GM23338 (cell line): ENCODE measurements around the gene PRDM5. TPM values are rescaled to one million over a fixed set of nuclear protein-coding genes. Genes with fewer than 3 reads are reported as not detected.

Experiments used
- ATAC-seq: fragments of 200-7000 bp; cut with Tn5 transposase; 3 replicates; pipeline ENCODE4 v1.9.1; 2020
- DNase-seq: peaks from one replicate; pipeline ENCODE4 v3.0.0-alpha.2; 2015; ENCODE audit warnings: low spot score
- H2AFZ ChIP-seq: fragments of 200-600 bp; sonication (generic); 2 replicates; pipeline ENCODE4 v1.8.0; 2016; ENCODE audit warnings: antibody characterized with exemption, mild to moderate bottlenecking, moderate library complexity
- H3F3A ChIP-seq: fragments of 200-600 bp; sonication (generic); replicated peaks from 2 replicates; pipeline ENCODE4 v1.8.0; 2017; ENCODE audit warnings: antibody characterized with exemption, mixed run types, low read depth
- H3K27ac ChIP-seq: fragments of 200-600 bp; sonication (generic); 2 replicates; pipeline ENCODE4 v1.6.1; 2016; ENCODE audit warnings: low read depth
- H3K27me3 ChIP-seq: fragments of 200-600 bp; sonication (generic); 2 replicates; pipeline ENCODE4 v1.8.0; 2016; ENCODE audit warnings: mild to moderate bottlenecking, mixed run types, moderate library complexity; ENCODE audit not compliant: insufficient read depth
- H3K36me3 ChIP-seq: fragments of 200-600 bp; sonication (generic); 2 replicates; pipeline ENCODE4 v1.8.0; 2016; ENCODE audit warnings: mild to moderate bottlenecking; ENCODE audit not compliant: insufficient read depth
- H3K4me1 ChIP-seq: fragments of 200-600 bp; sonication (generic); 2 replicates; pipeline ENCODE4 v1.8.0; 2016; ENCODE audit warnings: mild to moderate bottlenecking, moderate library complexity; ENCODE audit not compliant: insufficient read depth
- H3K4me2 ChIP-seq: fragments of 200-600 bp; sonication (generic); 2 replicates; pipeline ENCODE4 v1.7.1; 2017; ENCODE audit warnings: mixed run types
- H3K4me3 ChIP-seq: fragments of 200-600 bp; sonication (generic); 2 replicates; pipeline ENCODE4 v1.6.1; 2016; ENCODE audit warnings: mixed run types
- H3K79me2 ChIP-seq: fragments of 200-600 bp; sonication (generic); replicated peaks from 2 replicates; pipeline ENCODE4 v1.8.0; 2017; ENCODE audit warnings: mild to moderate bottlenecking; ENCODE audit not compliant: insufficient read depth
- H3K9me2 ChIP-seq: fragments of 200-600 bp; sonication (generic); 2 replicates; pipeline ENCODE4 v1.8.0; 2017; ENCODE audit not compliant: insufficient read depth
- H4K20me1 ChIP-seq: fragments of 200-600 bp; sonication (generic); replicated peaks from 2 replicates; pipeline ENCODE4 v1.8.0; 2017; ENCODE audit warnings: mild to moderate bottlenecking; ENCODE audit not compliant: insufficient read depth
- H3K27ac Mint-ChIP-seq: 2 replicates; pipeline ENCODE4 v1.8.0; 2020; ENCODE audit warnings: inconsistent platforms, mild to moderate bottlenecking, moderate library complexity, mixed read lengths
- H3K27me3 Mint-ChIP-seq: 3 replicates; pipeline ENCODE4 v1.8.0; 2022; ENCODE audit warnings: low read depth, mild to moderate bottlenecking, moderate library complexity, mixed read lengths, inconsistent platforms; ENCODE audit not compliant: insufficient read depth, poor library complexity
- H3K36me3 Mint-ChIP-seq: 3 replicates; pipeline ENCODE4 v1.8.0; 2021; ENCODE audit warnings: low read depth, mild to moderate bottlenecking, inconsistent platforms, moderate library complexity, mixed read lengths
- H3K4me1 Mint-ChIP-seq: 3 replicates; pipeline ENCODE4 v1.8.0; 2020; ENCODE audit warnings: mild to moderate bottlenecking, inconsistent platforms, mixed read lengths
- H3K4me3 Mint-ChIP-seq: 3 replicates; pipeline ENCODE4 v1.8.0; 2021; ENCODE audit warnings: moderate library complexity, mild to moderate bottlenecking, inconsistent platforms, mixed read lengths
- H3K9me3 Mint-ChIP-seq: 3 replicates; pipeline ENCODE4 v1.8.0; 2020; ENCODE audit warnings: moderate library complexity, mild to moderate bottlenecking, inconsistent platforms, mixed read lengths
- CREB1 ChIP-seq: fragments of 250-450 bp; sonication (Bioruptor Pico); IDR thresholded peaks from 2 replicates; pipeline ENCODE4 v1.5.0; 2020; ENCODE audit warnings: low read depth, mild to moderate bottlenecking, moderate library complexity
- EZH2 ChIP-seq: fragments of 200-600 bp; sonication (generic); IDR thresholded peaks from one replicate; pipeline ENCODE4 v1.8.0; 2017; ENCODE audit warnings: antibody characterized with exemption, mild to moderate bottlenecking, low read depth; ENCODE audit not compliant: unreplicated experiment
- EZH2phosphoT487 ChIP-seq: fragments of 200-600 bp; sonication (generic); IDR thresholded peaks from one replicate; pipeline ENCODE4 v1.8.1; 2018; ENCODE audit warnings: antibody characterized with exemption; ENCODE audit not compliant: unreplicated experiment
- JUNB ChIP-seq: IDR thresholded peaks from one replicate; pipeline ENCODE4 v1.6.1; 2016; ENCODE audit warnings: antibody characterized with exemption; ENCODE audit not compliant: unreplicated experiment
- NANOG ChIP-seq: IDR thresholded peaks from 2 replicates; pipeline ENCODE4 v1.6.1; 2016; ENCODE audit warnings: antibody characterized with exemption, borderline replicate concordance
- POLR2AphosphoS5 ChIP-seq: IDR thresholded peaks from 2 replicates; pipeline ENCODE4 v1.6.1; 2016; ENCODE audit warnings: antibody characterized with exemption, low read depth
- STAT1 ChIP-seq: IDR thresholded peaks from one replicate; pipeline ENCODE4 v1.6.1; 2016; ENCODE audit warnings: antibody characterized with exemption; ENCODE audit not compliant: unreplicated experiment
- ZNF114 ChIP-seq: fragments of 250-450 bp; sonication (Bioruptor Pico); IDR thresholded peaks from 2 replicates; pipeline ENCODE4 v1.5.0; 2020; ENCODE audit warnings: mild to moderate bottlenecking, moderate library complexity
- ZNF331 ChIP-seq: fragments of 250-450 bp; sonication (Bioruptor Pico); IDR thresholded peaks from 2 replicates; pipeline ENCODE4 v1.5.0; 2020; ENCODE audit warnings: low read depth, mild to moderate bottlenecking, moderate library complexity
- polyA plus RNA-seq: library from polyadenylated mRNA; unstranded; fragments of >200 nt; fragmentation: Nextera tagmentation; extraction: Ambion mirVana; gene quantifications from 2 replicates; pipeline ENCODE4 v1.2.1, GENCODE V29; 2016
- total RNA-seq: library from RNA; depleted of rRNA; stranded (reverse); fragments of >200 nt; shearing (Covaris generic); gene quantifications from 2 replicates; pipeline ENCODE4 v1.2.3, GENCODE V29; 2014
- TF ChIP-seq, protein P1 (sequence below), 2 experiments: fragments of 200-600 bp in 1 of 2; sonication (generic) in 1 of 2; conservative IDR thresholded peaks; 2 replicates each; pipeline versions ENCODE4 v1.5.1 to v1.6.1; 2016 to 2017; ENCODE audit warnings: antibody characterized with exemption in 2 of 2, low read depth in 2 of 2, mild to moderate bottlenecking in 2 of 2, moderate library complexity in 1 of 2
- TF ChIP-seq, protein P2 (sequence below): IDR thresholded peaks from one replicate; pipeline ENCODE4 v1.6.1; 2018; ENCODE audit warnings: antibody characterized with exemption; ENCODE audit not compliant: unreplicated experiment
- TF ChIP-seq, protein P3 (sequence below): fragments of 250-450 bp; sonication (Bioruptor Pico); IDR thresholded peaks from 2 replicates; pipeline ENCODE4 v1.5.0; 2020; ENCODE audit warnings: mild to moderate bottlenecking, moderate library complexity
- TF ChIP-seq, protein P4 (sequence below): IDR thresholded peaks from 2 replicates; pipeline ENCODE4 v1.6.1; 2016; ENCODE audit warnings: antibody characterized with exemption

Gene PRDM5
- total and polyA plus RNA-seq, 2 experiments from 2014 or later, result 11.2 to 40.4 TPM

DNA sequence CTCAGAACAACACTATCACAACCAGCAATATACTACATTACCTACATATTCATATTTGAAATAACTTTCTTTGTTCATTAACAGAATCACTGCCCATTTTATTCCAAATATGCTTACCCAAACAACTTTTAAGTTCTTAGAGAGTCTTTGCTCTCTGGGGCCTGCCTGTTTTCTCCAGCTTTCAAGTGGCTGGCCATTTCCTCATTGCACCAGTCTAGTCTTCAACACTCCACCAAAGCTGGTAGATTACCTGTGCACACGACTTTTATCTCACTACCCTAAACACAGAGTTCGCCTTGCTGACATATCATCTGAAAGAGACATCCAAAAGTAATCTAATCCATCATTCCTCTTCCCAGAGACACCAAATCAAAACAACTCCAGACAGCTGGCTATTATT lies 66.2 kb downstream of the PRDM5 start:
- Histone ChIP-seq H4K20me1 (no peaks in the 10 kb centered on the region), H3K4me3 (no peak overlapping the region), H3K36me3 (no peaks in the 10 kb centered on the region), H2AFZ (no peak overlapping the region), H3K27ac (no peak overlapping the region), H3K4me1 (no peaks in the 10 kb centered on the region), H3K9me2 (no peaks in the 10 kb centered on the region), H3K79me2 (peaks cover 18% of the 10 kb centered on the region; the same call in 1 of the 2 replicates), H3K27me3 (no peaks in the 10 kb centered on the region), H3F3A (no peaks in the 10 kb centered on the region), H3K4me2 (no peak overlapping the region)
- TF ChIP-seq ZNF114 (CRISPR knock-in tag) (no peak), EZH2 (no peak), STAT1 (no peak), POLR2AphosphoS5 (no peak), JUNB (no peak), ZNF331 (CRISPR knock-in tag) (no peak), EZH2phosphoT487 (no peak), CREB1 (CRISPR knock-in tag) (no peak), NANOG (no peak)
- TF ChIP-seq, protein P1, sequence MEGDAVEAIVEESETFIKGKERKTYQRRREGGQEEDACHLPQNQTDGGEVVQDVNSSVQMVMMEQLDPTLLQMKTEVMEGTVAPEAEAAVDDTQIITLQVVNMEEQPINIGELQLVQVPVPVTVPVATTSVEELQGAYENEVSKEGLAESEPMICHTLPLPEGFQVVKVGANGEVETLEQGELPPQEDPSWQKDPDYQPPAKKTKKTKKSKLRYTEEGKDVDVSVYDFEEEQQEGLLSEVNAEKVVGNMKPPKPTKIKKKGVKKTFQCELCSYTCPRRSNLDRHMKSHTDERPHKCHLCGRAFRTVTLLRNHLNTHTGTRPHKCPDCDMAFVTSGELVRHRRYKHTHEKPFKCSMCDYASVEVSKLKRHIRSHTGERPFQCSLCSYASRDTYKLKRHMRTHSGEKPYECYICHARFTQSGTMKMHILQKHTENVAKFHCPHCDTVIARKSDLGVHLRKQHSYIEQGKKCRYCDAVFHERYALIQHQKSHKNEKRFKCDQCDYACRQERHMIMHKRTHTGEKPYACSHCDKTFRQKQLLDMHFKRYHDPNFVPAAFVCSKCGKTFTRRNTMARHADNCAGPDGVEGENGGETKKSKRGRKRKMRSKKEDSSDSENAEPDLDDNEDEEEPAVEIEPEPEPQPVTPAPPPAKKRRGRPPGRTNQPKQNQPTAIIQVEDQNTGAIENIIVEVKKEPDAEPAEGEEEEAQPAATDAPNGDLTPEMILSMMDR (conservative IDR thresholded peaks at IDR 0.05; ENCODE audit: low read depth in 2 of 2), result no peak
- TF ChIP-seq, protein P2, sequence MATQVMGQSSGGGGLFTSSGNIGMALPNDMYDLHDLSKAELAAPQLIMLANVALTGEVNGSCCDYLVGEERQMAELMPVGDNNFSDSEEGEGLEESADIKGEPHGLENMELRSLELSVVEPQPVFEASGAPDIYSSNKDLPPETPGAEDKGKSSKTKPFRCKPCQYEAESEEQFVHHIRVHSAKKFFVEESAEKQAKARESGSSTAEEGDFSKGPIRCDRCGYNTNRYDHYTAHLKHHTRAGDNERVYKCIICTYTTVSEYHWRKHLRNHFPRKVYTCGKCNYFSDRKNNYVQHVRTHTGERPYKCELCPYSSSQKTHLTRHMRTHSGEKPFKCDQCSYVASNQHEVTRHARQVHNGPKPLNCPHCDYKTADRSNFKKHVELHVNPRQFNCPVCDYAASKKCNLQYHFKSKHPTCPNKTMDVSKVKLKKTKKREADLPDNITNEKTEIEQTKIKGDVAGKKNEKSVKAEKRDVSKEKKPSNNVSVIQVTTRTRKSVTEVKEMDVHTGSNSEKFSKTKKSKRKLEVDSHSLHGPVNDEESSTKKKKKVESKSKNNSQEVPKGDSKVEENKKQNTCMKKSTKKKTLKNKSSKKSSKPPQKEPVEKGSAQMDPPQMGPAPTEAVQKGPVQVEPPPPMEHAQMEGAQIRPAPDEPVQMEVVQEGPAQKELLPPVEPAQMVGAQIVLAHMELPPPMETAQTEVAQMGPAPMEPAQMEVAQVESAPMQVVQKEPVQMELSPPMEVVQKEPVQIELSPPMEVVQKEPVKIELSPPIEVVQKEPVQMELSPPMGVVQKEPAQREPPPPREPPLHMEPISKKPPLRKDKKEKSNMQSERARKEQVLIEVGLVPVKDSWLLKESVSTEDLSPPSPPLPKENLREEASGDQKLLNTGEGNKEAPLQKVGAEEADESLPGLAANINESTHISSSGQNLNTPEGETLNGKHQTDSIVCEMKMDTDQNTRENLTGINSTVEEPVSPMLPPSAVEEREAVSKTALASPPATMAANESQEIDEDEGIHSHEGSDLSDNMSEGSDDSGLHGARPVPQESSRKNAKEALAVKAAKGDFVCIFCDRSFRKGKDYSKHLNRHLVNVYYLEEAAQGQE, result no peak
- TF ChIP-seq, protein P3, sequence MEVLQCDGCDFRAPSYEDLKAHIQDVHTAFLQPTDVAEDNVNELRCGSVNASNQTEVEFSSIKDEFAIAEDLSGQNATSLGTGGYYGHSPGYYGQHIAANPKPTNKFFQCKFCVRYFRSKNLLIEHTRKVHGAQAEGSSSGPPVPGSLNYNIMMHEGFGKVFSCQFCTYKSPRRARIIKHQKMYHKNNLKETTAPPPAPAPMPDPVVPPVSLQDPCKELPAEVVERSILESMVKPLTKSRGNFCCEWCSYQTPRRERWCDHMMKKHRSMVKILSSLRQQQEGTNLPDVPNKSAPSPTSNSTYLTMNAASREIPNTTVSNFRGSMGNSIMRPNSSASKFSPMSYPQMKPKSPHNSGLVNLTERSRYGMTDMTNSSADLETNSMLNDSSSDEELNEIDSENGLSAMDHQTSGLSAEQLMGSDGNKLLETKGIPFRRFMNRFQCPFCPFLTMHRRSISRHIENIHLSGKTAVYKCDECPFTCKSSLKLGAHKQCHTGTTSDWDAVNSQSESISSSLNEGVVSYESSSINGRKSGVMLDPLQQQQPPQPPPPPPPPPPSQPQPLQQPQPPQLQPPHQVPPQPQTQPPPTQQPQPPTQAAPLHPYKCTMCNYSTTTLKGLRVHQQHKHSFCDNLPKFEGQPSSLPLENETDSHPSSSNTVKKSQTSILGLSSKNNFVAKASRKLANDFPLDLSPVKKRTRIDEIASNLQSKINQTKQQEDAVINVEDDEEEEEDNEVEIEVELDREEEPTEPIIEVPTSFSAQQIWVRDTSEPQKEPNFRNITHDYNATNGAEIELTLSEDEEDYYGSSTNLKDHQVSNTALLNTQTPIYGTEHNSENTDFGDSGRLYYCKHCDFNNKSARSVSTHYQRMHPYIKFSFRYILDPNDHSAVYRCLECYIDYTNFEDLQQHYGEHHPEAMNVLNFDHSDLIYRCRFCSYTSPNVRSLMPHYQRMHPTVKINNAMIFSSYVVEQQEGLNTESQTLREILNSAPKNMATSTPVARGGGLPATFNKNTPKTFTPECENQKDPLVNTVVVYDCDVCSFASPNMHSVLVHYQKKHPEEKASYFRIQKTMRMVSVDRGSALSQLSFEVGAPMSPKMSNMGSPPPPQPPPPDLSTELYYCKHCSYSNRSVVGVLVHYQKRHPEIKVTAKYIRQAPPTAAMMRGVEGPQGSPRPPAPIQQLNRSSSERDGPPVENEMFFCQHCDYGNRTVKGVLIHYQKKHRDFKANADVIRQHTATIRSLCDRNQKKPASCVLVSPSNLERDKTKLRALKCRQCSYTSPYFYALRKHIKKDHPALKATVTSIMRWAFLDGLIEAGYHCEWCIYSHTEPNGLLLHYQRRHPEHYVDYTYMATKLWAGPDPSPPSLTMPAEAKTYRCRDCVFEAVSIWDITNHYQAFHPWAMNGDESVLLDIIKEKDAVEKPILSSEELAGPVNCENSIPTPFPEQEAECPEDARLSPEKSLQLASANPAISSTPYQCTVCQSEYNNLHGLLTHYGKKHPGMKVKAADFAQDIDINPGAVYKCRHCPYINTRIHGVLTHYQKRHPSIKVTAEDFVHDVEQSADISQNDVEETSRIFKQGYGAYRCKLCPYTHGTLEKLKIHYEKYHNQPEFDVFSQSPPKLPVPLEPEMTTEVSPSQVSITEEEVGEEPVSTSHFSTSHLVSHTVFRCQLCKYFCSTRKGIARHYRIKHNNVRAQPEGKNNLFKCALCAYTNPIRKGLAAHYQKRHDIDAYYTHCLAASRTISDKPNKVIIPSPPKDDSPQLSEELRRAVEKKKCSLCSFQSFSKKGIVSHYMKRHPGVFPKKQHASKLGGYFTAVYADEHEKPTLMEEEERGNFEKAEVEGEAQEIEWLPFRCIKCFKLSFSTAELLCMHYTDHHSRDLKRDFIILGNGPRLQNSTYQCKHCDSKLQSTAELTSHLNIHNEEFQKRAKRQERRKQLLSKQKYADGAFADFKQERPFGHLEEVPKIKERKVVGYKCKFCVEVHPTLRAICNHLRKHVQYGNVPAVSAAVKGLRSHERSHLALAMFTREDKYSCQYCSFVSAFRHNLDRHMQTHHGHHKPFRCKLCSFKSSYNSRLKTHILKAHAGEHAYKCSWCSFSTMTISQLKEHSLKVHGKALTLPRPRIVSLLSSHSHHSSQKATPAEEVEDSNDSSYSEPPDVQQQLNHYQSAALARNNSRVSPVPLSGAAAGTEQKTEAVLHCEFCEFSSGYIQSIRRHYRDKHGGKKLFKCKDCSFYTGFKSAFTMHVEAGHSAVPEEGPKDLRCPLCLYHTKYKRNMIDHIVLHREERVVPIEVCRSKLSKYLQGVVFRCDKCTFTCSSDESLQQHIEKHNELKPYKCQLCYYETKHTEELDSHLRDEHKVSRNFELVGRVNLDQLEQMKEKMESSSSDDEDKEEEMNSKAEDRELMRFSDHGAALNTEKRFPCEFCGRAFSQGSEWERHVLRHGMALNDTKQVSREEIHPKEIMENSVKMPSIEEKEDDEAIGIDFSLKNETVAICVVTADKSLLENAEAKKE (CRISPR knock-in tag), result no peak
- TF ChIP-seq, protein P4, sequence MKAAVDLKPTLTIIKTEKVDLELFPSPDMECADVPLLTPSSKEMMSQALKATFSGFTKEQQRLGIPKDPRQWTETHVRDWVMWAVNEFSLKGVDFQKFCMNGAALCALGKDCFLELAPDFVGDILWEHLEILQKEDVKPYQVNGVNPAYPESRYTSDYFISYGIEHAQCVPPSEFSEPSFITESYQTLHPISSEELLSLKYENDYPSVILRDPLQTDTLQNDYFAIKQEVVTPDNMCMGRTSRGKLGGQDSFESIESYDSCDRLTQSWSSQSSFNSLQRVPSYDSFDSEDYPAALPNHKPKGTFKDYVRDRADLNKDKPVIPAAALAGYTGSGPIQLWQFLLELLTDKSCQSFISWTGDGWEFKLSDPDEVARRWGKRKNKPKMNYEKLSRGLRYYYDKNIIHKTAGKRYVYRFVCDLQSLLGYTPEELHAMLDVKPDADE, result no peak
- Mint-ChIP-seq H3K9me3 (no peaks in the 10 kb centered on the region), H3K27me3 (no peaks in the 10 kb centered on the region), H3K36me3 (no peaks in the 10 kb centered on the region; the same call in 2 of the 3 replicates), H3K4me1 (peaks cover 5% of the 10 kb centered on the region; the same call in 1 of the 3 replicates), H3K4me3 (no peak overlapping the region), H3K27ac (peak overlapping the region; percentile 23)
- no peak for DNase-seq
- ATAC-seq, result no peak
